CD4-positive, alpha-beta T cell treated with Interleukin-21 for 1 hour (primary cell): Measurements from ENCODE around the gene TEF.
"Not testable (repeated sequence)": the region's sequence is repeated elsewhere in the genome, so short reads cannot be mapped to it uniquely, and the experiment has no call there.

ENCODE experiments used
- DNase-seq: peaks from one replicate; pipeline ENCODE4 v3.0.0-alpha.2; 2020

The TEF gene

GRCh38 chr22:41384128-41384527, 2.4 kb downstream of the TEF start:
- DNase-seq: no peak

GRCh38 chr22:41387341-41387740, 5.6 kb downstream of the TEF start:
- DNase-seq: no peak

DNA sequence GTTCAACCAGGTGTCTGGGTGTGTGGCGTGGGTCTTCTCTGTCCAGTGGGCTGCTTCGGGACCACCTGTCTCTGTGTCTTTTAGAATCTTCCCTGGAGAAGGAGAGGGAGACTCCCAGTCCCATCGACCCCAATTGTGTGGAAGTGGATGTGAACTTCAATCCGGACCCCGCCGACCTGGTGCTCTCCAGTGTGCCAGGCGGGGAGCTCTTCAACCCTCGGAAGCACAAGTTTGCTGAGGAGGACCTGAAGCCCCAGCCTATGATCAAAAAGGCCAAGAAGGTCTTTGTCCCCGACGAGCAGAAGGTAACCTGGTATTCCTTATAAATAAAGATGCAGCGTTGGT, 12.2 kb downstream of the TEF start:
- no peak for DNase-seq

DNA sequence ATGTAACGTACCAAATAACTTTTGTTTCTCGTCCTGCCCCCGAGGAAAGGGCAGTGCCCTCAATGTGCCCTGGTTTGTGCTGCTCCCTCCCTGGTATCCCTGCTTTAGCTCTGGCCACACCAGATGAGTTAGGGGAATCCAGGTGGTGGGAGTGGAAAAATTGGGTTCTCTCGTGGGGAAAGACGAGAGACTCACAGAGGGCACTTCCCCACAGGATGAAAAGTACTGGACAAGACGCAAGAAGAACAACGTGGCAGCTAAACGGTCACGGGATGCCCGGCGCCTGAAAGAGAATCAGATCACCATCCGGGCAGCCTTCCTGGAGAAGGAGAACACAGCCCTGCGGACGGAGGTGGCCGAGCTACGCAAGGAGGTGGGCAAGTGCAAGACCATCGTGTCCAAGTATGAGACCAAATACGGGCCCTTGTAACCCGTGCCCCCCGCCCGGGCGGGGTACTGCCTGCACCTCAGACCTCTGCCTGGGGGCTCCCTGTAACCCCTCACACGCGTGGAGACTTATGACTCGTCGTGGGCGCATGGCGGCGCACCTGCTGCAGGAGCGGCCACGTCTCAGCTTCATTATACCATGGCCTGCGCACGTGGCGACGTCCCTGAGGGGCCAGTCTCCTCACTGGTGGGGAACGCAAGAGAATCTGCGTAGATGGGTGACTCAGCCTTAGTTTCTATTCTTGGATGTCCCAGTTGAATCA, 13.9 kb downstream of the TEF start:
- DNase-seq: no peak

GRCh38 chr22:41397143-41397811, 15.5 kb downstream of the TEF start:
- DNase-seq: no peak

GRCh38 chr22:41398921-41399320, 17.2 kb downstream of the TEF start:
- no peak for DNase-seq

DNA sequence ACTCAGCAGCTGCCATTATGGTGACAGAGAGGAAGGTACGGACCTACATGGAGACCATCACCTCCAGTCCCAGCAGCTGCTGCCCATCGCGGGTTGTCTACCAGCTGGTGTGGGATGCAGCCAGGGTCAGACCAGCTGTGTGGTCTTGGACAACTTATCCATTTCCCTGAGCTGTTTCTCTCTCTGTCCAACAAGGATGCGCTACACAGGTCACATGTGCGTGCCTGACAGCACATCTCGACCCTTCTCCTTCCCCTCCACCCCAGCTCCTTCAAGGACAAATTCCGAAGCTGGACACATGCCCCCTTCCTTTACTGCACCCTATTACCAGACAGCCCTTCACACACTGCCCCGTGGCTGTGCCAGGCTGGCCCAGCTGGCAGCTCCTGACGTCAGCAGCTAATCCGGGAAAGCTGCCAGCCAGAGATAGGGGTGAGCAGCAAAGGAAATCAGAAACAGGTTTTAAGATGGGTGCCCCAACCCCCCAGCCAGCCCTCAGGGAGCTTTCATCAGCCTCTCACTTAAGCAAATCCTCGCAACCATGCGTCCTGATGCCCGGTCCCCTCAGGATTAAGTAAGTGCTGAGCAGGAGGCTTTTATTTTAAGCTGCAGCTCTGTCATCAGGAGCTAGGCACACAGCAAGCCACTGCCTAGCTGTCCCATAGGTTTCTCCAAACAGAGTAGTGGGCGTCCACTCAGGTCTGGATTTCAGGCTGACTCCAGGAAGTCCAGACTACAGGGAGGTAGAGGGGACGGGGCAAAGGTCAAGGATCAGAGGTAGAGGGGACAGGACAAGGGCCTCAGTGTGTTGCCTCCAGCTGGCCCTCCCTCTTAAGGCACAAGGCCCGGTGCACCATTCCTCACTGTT, 20.3 kb downstream of the TEF start:
- DNase-seq: no peak

DNA sequence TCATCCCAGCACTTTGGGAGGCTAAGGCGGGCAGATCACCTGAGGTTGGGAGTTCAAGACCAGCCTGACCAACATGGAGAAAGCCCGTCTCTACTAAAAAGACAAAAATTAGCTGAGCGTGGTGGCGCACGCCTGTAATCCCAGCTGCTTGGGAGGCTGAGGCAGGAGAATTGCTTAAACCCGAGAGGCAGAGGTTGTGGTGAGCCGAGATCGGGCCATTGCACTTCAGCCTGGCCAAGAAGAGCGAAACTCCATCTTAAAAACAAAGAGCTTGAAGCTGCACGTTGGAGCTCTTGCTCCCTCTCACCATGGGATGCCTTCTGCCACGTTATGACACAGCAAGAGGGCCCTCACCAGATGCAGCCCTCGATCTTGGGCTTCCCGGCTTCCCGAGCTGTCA, 21.1 kb downstream of the TEF start:
- DNase-seq: not testable (repeated sequence)

DNA sequence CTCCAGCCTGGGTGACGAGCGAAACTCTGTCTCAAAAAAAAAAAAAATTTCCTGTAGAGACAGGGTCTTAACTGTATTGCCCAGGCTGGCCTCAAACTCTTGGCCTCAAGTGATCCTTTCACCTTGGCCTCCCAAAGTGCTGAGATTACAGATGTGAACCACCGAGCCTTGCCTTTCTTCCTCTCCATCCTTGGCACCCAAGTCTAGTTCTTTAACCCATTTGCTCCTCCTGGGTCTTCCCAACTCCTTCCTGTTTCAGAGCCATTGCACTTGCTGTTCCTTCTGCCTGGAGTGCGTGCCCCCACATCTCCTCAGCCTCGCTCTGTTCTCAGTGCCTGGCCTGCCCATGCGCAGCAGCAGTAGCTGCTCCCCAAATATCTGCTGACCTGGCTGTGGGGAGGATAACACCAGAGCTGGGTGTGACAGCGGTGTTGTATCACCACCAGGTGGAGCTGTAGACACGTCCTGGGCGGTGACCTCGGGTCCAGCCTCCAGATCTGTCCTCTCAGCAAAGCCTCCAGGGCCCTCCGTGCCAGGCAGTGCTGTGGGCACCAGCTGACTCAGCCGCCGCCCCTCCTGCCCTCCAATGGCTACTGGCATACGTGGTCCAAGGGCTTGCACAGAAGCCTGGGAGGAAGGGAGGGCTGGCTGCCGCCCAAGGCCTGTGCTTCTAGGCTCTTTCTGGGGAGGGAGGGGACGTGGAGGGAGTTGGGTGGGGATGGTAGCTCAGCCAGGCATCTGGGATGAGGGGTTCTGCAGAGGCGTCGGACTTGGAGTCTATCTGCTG, 22.0 kb downstream of the TEF start:
- peak; percentile 90 for DNase-seq

GRCh38 chr22:41405588-41405987, 23.8 kb downstream of the TEF start:
- no peak for DNase-seq

GRCh38 chr22:41406410-41406809, 24.7 kb downstream of the TEF start:
- no peak for DNase-seq

GRCh38 chr22:41407433-41407832, 25.7 kb downstream of the TEF start:
- no peak for DNase-seq

DNA sequence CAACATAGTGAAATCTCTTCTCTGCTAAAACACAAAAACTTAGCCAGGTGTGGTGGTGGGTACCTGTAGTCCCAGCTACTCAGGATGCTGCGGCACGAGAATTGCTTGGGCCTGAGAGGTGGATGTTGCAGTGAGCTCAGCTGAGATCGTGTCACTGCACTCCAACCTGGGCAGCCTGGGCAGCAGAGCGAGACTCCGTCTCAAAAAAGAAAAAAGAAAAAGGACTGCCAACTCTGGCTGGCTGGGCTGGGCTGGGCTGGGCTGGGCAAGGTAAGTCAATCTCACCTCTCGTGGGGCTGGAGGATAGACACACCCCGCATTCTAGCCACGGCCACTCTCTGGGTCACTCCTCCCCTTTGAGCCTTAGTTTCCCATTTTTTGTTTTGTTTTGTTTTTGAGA, 26.9 kb downstream of the TEF start:
- no peak for DNase-seq

GRCh38 chr22:41410311-41410751, 28.6 kb downstream of the TEF start:
- DNase-seq: no peak

DNA sequence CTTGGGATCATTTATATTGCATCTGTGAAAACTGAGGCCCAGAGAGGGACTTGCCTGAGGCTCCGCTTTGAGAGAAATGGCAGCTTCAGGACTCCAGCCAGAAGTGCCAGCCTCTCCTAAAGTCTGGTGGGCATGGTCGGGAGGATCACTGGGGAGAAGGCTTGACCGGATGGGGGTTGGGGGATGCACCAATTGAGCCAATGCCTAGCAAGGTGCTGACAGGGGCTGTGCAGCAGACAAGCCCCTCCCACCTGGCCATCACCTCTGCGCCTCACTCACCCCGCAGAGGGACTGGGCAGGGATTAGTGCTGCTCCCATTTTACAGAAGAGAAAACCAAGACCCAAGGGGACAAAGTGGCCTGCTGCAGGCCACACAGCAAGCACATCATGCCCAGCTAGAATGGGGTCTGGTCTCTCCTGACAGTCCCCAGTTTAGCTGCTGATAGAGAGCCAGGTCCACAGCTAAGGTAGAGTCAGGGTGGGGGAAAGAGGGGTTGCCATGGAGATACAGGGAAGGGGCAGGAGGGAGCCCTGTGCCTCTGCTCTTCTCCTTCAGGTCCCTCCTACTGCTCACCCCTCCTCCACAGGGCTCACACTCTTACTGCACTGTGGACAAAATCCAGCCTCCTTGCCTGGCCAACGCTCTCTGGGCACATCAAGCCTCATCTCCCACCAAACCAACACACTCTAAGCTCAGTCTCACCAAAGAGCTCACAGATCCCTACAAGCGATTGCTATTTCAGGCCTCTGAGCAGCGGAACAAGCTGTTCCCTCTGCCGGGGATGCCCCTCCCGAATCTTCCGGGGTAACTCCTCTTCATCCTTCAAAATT, 29.5 kb downstream of the TEF start:
- no peak for DNase-seq

GRCh38 chr22:41415554-41415953, 33.8 kb downstream of the TEF start:
- DNase-seq: no peak

DNA sequence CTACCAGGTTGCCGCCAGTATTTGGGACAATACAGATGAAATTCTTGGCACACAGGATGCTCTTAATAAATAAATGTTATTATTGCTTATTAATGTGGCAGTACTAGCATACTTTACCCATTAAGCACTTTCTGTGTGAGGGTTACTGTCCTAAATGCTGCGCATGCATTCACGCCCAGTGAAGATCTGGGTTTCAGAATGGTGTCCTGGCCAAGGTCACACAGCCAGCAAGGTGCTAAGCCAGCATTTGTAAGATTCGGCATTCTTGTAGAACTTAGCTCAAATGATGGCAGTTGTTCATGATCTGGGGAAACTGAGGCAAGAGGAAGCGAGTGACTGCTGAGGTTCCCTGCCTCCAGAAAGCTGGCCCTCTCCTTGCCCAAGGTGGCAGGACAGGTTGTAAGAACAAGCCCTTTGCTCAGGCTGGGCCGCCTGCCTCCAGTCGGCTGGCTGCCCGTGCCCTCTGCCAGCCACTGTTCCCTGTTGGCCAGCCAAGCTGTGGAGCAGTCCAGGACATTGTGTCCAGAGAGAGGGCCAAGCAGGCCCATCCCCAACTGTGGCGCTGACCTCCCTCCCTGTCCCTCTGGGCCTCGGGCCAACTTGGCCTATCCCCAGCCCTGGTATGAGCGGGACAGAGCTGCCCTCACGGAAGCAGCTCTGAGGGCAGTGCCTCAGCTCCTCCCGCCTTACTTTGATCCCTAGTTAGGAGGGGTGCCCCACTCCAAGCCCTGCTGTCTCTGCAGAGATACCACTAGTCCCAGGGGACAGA, 36.1 kb downstream of the TEF start:
- no peak for DNase-seq

DNA sequence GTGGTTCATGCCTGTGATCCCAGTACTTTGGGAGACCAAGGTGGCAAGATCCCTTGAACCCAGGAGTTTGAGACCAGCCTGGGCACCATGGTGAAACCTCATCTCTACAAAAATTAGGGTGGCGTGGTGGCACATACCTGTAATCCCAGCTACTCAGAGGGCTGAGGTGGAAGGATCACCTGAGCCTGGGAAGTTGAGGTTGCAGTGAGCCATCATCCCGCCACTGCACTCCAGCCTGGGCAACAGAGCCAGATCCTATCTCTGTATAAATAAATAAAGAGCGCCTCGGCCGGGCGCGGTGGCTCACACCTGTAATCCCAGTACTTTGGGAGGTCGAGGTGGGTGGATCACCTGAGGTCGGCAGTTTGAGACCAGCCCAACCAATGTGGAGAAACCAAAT, 37.0 kb downstream of the TEF start:
- no peak for DNase-seq

DNA sequence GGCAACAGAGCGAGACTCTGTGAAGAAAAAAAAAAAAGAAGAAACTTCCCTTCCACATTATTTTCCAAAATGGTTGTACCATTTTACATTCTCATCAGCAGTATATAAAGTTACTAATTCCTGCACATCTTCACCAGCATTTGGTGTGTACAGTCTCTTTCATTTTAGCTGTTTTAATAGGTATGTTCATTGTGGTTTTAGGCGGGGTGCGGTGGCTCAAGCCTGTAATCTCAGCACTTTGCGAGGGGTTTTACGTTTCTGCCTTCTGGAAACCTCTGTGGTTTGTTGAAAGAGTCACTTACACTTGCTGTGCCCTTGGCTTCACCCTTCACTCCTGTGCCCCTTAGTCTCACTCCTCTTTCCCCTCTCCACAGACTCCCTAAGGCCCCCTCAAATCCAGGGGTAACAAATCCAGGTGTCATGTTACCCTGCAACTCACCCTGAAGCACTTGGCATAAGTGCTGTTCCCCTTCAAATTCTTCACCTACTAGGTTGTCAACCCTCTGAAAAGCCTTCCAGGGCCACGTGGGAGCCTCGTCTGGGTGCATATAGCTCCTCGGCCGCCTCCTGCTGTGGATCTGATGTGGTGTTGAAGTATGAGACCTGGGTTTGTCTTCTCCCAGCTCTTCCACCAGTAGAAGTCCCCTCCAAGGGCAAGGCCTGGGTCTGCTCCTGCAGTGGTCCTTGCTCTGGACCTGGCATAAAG, 44.1 kb downstream of the TEF start:
- DNase-seq: peak; percentile 60

- DNase-seq: no peak
Measured at GRCh38 chr22:41429232-41429950, 47.6 kb downstream of the TEF start.
